HAP-1 (cell line): ENCODE measurements around the gene SNX12.

Source experiments
- DNase-seq, 2 experiments: peaks; one replicate each; pipeline ENCODE4 v3.0.0-alpha.2; 2016 to 2020; ENCODE audit warnings: low spot score in 2 of 2
- H3K27me3 ChIP-seq: fragments of 250-450 bp; sonication (Bioruptor Pico); 2 replicates; pipeline ENCODE4 v1.5.1; 2020; ENCODE audit warnings: low read depth, mild to moderate bottlenecking, moderate library complexity
- H3K36me3 ChIP-seq: fragments of 250-450 bp; sonication (Bioruptor Pico); replicated peaks from 2 replicates; pipeline ENCODE4 v1.5.1; 2020; ENCODE audit warnings: mild to moderate bottlenecking
- H3K4me1 ChIP-seq: fragments of 250-450 bp; sonication (Bioruptor Pico); 2 replicates; pipeline ENCODE4 v1.5.1; 2020; ENCODE audit warnings: mild to moderate bottlenecking
- H3K4me3 ChIP-seq: fragments of 250-450 bp; sonication (Bioruptor Pico); 2 replicates; pipeline ENCODE4 v1.5.1; 2020; ENCODE audit warnings: mild to moderate bottlenecking, moderate library complexity
- H3K9me3 ChIP-seq: fragments of 250-450 bp; sonication (Bioruptor Pico); 2 replicates; pipeline ENCODE4 v1.5.1; 2020; ENCODE audit warnings: mild to moderate bottlenecking, moderate library complexity
- in situ Hi-C: fragments of 300-500 bp; cut with MboI; formaldehyde crosslinking; loops from 3 replicates; pipeline ENCODE4 v1.14.3; 2020; ENCODE audit warnings: low sequenced_read_pairs, inconsistent platforms, mixed read lengths

Gene SNX12

DNA sequence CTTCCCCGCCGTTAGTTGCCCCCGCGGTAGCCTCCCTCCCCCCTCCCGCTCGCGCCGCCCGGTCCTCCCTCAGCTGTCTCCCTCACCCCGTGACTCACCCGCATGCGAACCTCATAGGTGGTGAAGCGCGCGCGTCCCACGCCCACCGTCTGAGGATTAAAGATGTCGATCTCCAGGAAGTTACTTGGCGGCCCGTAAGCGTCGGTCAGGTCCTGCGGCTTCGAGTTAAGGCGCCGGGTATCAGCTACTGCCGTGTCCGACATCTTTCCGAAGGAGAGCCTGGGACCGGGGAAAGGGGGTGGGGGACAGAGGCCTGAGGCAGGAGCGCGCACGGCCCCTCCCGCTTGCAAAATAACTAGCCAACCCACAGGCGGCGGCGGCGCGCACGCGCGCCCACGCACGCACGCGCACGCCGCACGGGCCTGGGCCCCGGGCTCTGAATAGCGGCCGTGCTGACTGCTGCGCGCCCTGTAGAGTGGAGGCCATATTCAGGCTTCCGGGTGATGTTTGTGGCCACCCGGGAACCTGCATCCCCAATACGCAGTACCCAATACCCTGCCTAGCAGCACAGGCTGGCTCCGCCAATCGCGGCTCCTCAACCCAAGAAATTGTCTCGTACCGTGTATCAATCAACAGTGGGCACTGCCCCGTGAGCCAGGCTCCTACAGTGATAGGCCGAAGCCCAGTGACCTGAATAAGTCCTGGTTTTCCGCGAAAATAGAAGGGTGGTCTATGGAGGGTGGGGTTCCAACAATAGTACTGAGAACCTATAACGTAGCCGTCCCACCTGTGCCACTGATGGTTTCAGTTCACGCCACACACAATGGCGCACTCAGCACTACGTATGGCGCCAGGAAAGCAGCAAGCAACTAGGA lies at the start of gene SNX12:
TSS of gene SNX12 (minus strand) at position 291 of the 875 bp plus-strand sequence. CDS start at position 263, 28 bp downstream.
- Histone ChIP-seq H3K27me3 (peaks cover 7% of the 10 kb centered on the region), H3K4me3 (peak within 1 kb of the TSS; percentile 90), H3K4me1 (peaks cover 20% of the 10 kb centered on the region), H3K36me3 (peaks cover 10% of the 10 kb centered on the region), H3K9me3 (no peaks in the 10 kb centered on the region)
- in situ Hi-C loops: no loop called here
- peak; percentile 93 to 96 for DNase-seq

DNA sequence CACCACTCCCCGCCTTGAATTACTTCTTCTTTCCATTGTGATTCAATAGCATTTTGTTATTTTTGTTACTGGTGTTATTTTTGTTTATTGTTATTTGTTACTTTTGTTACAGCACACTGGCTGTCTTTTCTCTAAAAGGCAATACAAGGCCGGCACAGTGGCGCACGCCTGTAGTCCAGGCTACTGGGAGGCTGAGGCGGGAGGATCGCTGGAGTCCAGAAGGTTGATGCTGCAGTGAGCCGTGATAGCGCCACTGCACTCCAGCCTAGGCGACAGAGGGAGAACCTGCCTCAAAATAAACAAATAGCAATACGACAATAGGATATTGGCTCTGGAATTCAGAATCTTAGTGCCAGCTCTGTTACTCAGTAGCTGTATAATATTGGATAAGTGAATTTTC lies 49.2 kb upstream of the SNX12 start:
- H3K9me3 ChIP-seq: no peaks in the 10 kb centered on the region
- H3K27me3 ChIP-seq: no peaks in the 10 kb centered on the region
- peaks cover 32% of the 10 kb centered on the region for H3K36me3 ChIP-seq
- DNase-seq: peak in 1 of 2 experiments; percentile 35
- H3K4me1 ChIP-seq: peaks cover 18% of the 10 kb centered on the region
- in situ Hi-C loops: no loop called here
- H3K4me3 ChIP-seq: no peak overlapping the region

DNA sequence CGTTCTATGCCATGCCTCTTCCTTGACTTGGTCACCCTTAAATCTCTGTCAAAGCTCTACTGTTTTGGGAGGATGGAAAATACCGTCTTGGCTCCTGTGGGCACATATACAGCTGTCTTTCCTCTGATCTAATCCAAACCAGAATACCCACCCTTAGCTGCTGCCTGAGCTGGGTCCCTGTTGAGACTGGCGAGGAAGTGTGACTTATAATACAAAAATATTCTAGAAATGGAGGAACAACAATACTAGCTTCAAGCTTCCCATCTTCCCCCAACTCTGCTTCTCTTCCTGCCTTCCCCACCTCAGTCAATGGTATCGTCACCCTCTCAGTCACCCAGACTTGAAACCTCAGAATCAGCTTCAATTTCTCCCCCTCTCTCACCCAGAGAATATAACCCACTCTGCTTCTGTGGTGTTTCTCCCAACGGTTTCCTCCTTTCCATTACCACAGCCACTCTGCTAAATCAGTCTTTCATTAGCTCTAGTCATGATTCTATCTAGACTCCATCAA lies 43.8 kb upstream of the SNX12 start:
- Histone ChIP-seq H3K9me3 (no peaks in the 10 kb centered on the region), H3K36me3 (no peaks in the 10 kb centered on the region), H3K27me3 (no peaks in the 10 kb centered on the region), H3K4me3 (no peak overlapping the region), H3K4me1 (peaks cover under 1% of the 10 kb centered on the region)
- in situ Hi-C loops: no loop called here
- no peak for DNase-seq

DNA sequence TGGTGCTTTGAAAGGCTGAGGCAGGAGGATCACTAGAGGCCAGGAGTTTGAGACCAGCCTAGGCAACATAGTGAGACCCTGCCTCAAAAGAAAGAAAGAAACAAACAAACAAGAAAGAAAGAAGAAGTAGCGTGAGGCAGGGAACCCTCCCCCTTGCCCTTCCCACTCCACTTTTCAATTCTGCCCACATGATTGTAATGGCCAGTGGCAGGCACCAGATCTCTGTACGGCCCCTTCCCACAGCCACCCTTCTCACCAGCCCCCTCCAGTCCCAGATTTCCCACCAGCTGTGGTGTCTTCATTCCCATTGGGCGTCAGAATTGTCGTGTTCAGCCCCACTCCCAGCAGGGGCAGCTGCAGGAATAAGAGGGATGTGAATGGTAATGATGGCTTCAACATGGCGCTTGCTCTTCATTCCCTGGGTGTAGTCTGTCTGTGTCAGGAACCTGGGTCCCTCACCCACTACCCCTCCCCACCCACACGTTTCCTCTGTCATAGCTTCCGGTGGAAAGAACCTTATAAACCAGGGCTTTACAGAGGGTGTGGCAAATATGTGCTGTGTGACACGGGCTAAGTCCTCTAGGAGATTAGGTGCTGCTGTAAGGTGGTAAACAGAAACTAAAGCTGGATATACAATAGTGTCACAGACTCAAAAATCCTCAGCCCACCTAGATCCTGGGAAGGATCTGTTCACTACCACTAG lies 43.2 kb upstream of the SNX12 start, which contains the start of gene IL2RG:
TSS of gene IL2RG (minus strand) at position 437 of the 703 bp plus-strand sequence. CDS start at position 399, 38 bp downstream.
- in situ Hi-C loops: no loop called here
- Histone ChIP-seq H3K27me3 (no peaks in the 10 kb centered on the region), H3K9me3 (no peaks in the 10 kb centered on the region), H3K4me1 (no peaks in the 10 kb centered on the region), H3K4me3 (no peak within 1 kb of the TSS), H3K36me3 (no peaks in the 10 kb centered on the region)
- DNase-seq: no peak

DNA sequence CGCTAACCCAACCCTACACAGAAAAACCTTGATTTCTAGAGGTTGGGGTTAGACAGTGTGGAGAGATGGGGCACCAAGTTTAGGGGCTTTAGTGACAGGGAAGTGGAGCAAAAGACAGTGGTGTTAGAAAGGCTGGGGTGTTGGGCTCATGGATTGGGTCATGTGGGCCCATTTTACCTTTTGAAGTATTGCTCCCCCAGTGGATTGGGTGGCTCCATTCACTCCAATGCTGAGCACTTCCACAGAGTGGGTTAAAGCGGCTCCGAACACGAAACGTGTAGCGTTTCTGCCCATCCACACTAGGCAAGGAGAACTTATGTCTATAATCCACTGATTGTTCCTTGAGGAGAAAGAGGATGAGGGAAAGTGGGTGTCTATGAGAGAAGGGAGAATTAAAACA lies 40.9 kb upstream of the SNX12 start:
- no peaks in the 10 kb centered on the region for H3K27me3 ChIP-seq

DNA sequence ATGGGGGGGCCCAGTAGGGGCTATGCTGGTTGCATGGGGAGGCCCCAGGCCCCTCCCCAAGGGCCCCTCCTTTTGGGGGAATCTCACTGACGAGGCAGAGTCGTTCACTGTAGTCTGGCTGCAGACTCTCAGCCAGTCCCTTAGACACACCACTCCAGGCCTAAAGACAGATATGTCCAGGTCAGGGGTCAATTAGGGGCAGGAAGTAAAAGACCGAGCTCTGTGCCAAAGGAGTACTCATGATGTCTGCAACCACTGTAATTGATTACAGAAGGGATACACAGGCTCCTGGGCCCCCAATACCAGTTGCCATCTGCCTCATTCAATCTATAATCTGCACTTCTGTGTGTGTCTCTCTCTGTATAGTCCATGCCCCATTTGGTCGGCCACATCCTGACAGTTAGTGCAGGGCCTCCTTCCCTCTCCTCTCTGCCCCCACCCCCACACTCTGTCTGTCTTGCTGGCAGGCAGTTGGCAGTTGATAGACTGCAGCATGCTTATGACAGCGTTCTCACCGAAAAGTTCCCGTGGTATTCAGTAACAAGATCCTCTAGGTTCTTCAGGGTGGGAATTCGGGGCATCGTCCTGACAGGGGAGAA lies 39.7 kb upstream of the SNX12 start:
- no peaks in the 10 kb centered on the region for H3K36me3 ChIP-seq
- no peaks in the 10 kb centered on the region for H3K9me3 ChIP-seq
- DNase-seq: no peak
- in situ Hi-C loops: no loop called here
- H3K4me1 ChIP-seq: peaks cover 11% of the 10 kb centered on the region
- H3K27me3 ChIP-seq: no peaks in the 10 kb centered on the region
- H3K4me3 ChIP-seq: no peak overlapping the region

More for the DNA sequence above, 40.9 kb upstream of the SNX12 start:
- Histone ChIP-seq H3K9me3 (no peaks in the 10 kb centered on the region), H3K36me3 (no peaks in the 10 kb centered on the region), H3K4me1 (peaks cover 3% of the 10 kb centered on the region), H3K4me3 (no peak overlapping the region)
- in situ Hi-C loops: no loop called here
- DNase-seq: no peak

DNA sequence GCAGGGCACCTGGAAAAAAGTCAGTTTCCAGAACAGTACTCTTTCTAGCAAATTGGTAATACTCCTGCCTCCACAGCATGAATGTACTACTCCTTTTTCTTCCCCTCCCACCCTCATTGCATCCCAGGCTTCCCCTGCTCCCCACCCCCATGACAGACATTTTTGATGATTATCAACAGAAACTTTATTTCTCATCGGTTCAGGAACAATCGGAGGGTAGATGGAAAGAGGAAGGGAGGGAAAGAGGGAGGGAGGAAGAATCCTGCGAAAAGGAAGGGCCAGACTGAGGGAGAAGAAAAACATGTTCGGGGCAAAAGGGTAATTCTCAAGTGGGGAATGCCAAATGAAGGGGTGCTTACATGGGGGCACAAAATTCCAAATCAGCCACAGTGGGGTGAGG lies 39.1 kb upstream of the SNX12 start:
- no peaks in the 10 kb centered on the region for H3K9me3 ChIP-seq
- in situ Hi-C loops: no loop called here
- no peaks in the 10 kb centered on the region for H3K27me3 ChIP-seq
- no peak overlapping the region for H3K4me3 ChIP-seq
- peaks cover 11% of the 10 kb centered on the region for H3K4me1 ChIP-seq
- DNase-seq: no peak
- H3K36me3 ChIP-seq: no peaks in the 10 kb centered on the region

DNA sequence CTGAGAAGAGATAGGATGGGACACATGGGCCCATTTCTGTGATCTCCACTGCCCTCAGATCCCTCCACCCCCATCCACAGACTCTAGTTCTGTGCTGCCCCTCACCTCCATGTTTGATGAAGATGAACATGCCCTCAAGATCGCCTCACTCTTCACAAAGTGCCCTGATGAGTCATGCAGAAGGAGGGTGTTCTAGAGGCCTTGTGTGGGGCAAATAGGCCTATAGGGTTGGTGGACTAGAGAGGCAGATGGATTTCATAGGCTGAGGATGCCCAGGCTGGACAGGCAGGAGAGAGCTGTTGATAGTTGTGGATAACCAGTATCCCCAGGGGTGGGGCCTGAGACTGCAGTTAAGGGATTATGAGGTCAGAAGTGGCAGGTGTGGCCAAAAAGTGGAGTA lies 38.3 kb upstream of the SNX12 start, which contains the start of gene CXorf65:
TSS of gene CXorf65 (minus strand) at position 314 of the 400 bp plus-strand sequence. CDS start at position 130, 184 bp downstream.
- no peaks in the 10 kb centered on the region for H3K27me3 ChIP-seq
- in situ Hi-C loops: no loop called here
- H3K4me1 ChIP-seq: peaks cover 11% of the 10 kb centered on the region
- no peak within 1 kb of the TSS for H3K4me3 ChIP-seq
- no peaks in the 10 kb centered on the region for H3K36me3 ChIP-seq
- no peaks in the 10 kb centered on the region for H3K9me3 ChIP-seq
- DNase-seq: no peak

DNA sequence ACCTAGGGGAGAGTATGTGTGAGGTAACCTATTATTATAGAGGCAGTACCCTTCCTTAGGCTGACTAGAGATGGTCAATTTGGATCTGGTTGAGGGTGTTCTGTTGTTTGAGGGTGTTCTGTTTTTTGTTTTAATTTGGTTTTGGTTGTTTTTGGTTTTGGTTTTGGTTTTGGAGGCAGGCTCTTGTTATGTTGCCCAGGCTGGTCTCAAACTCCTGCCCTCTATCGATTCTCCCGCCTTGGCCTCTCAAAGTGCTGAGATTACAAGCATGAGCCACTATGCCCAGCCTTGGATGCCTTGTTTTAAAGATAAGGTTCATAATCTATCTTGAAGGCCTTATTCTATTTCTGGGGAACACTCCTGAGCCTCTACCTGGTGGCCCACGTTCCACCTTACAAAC lies 37.5 kb upstream of the SNX12 start:
- no peak overlapping the region for H3K4me3 ChIP-seq
- no peaks in the 10 kb centered on the region for H3K9me3 ChIP-seq
- H3K4me1 ChIP-seq: peaks cover 11% of the 10 kb centered on the region
- H3K36me3 ChIP-seq: no peaks in the 10 kb centered on the region
- in situ Hi-C loops: no loop called here
- no peak for DNase-seq
- H3K27me3 ChIP-seq: no peaks in the 10 kb centered on the region

DNA sequence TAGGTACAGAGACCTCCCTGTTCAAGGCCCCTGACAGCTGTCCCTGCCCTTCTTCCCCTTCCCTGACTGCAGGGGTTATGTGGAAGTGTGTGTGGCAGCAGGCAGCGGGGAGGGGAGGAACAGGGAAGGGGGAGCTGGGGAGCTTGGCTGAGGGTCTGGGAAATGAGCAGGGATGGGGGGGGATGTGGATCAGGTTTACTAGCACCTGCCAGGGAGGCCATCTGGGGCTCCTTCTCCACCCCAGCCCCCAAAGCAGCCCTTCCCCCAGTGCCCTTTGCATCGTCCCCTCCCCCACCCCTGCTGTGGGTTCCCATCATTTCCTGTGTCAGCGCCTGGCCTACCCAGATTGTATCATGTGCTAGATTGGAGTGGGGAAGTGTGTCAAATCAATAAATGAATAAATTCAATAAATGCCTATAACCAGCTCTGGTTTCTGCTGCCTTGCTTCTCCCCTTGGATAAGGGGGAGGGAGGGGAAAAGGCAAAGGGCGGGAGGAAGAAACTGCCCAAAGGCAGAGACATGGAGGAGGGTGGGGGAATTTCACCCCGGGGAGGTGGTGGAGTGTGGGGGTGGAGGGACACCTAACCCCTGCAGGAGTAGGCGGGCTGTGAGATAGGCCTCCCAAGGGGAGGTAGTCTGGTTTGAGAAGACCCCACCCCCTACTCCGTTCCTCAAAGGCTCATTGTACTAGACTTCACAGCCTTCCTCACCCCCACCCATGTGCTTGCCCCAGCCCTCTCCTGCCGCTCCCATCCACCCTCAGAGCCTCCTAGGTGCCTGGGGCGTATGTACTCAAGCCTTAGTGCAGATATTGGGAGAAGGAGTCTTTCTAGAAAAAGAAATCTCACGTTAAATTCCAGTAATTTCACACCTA lies 35.2 kb upstream of the SNX12 start:
- no peaks in the 10 kb centered on the region for H3K9me3 ChIP-seq
- peaks cover 11% of the 10 kb centered on the region for H3K4me1 ChIP-seq
- in situ Hi-C loops: no loop called here
- no peaks in the 10 kb centered on the region for H3K36me3 ChIP-seq
- H3K27me3 ChIP-seq: no peaks in the 10 kb centered on the region
- H3K4me3 ChIP-seq: no peak overlapping the region
- DNase-seq: peak in 1 of 2 experiments; percentile 65

DNA sequence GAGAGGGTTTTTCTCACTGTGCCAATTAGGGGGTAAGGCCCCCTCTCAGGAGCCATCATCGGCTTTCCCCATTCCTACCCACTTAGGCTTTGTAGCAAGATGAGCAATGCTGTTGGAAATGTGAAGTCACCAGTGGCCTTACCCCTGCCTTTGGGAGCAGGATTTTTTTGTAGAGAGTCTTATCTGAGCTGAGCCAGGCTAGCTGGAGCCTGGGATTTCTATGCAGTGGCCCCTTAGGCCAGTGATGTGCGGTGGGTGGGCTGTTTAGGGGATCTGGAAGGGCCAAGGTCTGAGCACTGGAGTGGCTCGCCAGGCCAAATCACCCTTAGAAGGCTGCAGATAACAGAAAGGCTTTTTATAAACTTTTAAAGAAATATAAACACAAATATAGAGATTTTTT lies 34.2 kb upstream of the SNX12 start:
- no peaks in the 10 kb centered on the region for H3K27me3 ChIP-seq
- no peaks in the 10 kb centered on the region for H3K9me3 ChIP-seq
- H3K4me3 ChIP-seq: no peak overlapping the region
- H3K36me3 ChIP-seq: no peaks in the 10 kb centered on the region
- no peak for DNase-seq
- in situ Hi-C loops: no loop called here
- H3K4me1 ChIP-seq: peaks cover 11% of the 10 kb centered on the region

DNA sequence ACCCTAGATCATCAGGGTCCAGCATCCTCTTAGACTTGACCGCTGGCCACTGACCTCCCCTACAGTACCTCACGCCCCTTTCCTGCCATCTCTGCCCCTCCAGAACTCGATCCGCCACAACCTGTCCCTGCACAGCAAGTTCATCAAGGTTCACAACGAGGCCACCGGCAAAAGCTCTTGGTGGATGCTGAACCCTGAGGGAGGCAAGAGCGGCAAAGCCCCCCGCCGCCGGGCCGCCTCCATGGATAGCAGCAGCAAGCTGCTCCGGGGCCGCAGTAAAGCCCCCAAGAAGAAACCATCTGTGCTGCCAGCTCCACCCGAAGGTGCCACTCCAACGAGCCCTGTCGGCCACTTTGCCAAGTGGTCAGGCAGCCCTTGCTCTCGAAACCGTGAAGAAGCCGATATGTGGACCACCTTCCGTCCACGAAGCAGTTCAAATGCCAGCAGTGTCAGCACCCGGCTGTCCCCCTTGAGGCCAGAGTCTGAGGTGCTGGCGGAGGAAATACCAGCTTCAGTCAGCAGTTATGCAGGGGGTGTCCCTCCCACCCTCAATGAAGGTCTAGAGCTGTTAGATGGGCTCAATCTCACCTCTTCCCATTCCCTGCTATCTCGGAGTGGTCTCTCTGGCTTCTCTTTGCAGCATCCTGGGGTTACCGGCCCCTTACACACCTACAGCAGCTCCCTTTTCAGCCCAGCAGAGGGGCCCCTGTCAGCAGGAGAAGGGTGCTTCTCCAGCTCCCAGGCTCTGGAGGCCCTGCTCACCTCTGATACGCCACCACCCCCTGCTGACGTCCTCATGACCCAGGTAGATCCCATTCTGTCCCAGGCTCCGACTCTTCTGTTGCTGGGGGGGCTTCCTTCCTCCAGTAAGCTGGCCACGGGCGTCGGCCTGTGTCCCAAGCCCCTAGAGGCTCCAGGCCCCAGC lies 32.7 kb upstream of the SNX12 start:
- no peak overlapping the region for H3K4me3 ChIP-seq
- DNase-seq: no peak
- H3K36me3 ChIP-seq: no peaks in the 10 kb centered on the region
- no peaks in the 10 kb centered on the region for H3K27me3 ChIP-seq
- peaks cover 11% of the 10 kb centered on the region for H3K4me1 ChIP-seq
- in situ Hi-C loops: no loop called here
- no peaks in the 10 kb centered on the region for H3K9me3 ChIP-seq
